ENCODE measurements around the gene HCRTR2.

The HCRTR2 gene

DNA sequence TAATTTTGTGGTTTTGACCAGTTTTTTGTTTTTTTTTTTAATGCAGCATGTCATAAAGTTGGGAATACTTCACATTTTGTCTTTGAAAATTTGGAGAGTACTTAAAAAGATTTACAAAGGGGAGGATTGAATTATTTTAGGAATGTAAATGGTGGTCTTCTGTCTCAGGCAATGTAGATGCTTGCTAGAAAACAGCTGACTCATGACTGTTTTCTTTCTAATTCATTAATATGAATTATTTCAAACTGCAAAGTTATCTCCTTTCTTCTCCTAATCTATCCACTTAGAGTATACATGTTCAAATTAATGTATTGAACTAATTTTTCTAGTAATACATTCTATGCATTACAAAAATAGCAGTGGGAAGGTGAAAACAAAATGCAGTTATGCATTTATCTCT lies 24.9 kb downstream of the HCRTR2 start:
- Histone ChIP-seq H3K36me3 (replicated peaks) (no peaks in the 10 kb centered on the region), H3K27ac (no peak overlapping the region), H3K27me3 (replicated peaks) (no peaks in the 10 kb centered on the region), H3K4me3 (ENCODE audit: low read depth, low read length) (no peak overlapping the region)
- in situ Hi-C loops (cut with HindIII; ENCODE audit: low pct_ligation_motif_present, low sequenced_read_pairs): no loop called here
- no peak for DNase-seq
- TF ChIP-seq, protein P1, sequence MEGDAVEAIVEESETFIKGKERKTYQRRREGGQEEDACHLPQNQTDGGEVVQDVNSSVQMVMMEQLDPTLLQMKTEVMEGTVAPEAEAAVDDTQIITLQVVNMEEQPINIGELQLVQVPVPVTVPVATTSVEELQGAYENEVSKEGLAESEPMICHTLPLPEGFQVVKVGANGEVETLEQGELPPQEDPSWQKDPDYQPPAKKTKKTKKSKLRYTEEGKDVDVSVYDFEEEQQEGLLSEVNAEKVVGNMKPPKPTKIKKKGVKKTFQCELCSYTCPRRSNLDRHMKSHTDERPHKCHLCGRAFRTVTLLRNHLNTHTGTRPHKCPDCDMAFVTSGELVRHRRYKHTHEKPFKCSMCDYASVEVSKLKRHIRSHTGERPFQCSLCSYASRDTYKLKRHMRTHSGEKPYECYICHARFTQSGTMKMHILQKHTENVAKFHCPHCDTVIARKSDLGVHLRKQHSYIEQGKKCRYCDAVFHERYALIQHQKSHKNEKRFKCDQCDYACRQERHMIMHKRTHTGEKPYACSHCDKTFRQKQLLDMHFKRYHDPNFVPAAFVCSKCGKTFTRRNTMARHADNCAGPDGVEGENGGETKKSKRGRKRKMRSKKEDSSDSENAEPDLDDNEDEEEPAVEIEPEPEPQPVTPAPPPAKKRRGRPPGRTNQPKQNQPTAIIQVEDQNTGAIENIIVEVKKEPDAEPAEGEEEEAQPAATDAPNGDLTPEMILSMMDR (IDR thresholded peaks at IDR 0.05; ENCODE audit: low read depth, low read length, missing control alignments): no peak

DNA sequence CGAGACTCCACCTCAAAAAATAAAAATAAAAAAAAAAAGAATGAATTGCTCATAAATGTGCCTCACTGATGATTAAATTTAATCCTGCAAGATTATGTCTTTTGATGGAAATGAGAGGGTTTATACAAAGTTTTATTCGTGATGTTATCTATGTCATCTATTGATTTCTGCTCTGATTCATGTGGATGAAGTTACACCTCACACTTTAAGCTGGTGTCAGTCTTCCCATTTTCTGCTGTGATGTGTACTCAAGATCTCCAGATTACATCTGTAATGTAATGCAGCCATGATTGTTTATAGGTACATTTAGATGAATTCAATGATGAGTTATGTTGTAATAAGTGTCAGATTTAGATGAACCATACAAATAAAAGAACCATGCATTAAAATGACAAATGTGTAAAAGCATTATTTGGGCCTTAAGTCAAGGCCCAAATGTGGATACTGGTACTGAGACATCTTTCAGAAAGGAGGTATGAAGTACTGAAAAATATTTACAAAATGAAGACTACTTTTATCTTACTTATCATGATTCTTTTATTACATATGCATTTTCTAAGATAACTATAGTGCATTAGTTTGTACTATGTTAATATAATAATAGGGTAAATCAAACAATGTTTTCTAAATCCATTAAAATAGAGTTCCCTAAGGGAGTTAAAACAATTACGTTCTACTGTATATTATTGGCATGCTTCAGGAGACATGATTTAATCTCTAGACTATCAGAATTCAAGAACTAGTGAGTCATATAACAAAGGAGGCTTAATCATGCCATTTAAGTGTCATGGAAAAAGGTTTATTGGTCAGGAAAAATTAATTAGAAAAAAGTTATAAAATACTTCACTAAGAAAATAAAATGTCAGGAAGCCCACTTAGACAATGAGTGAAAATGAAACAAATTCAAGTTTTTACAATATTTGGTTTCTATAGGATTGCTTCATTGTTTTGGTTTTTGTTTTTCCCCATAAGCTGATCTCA lies 34.5 kb downstream of the HCRTR2 start:
- no peak overlapping the region for H3K4me3 ChIP-seq (ENCODE audit: low read depth, low read length)
- TF ChIP-seq, protein P1 (IDR thresholded peaks at IDR 0.05; ENCODE audit: low read depth, low read length, missing control alignments): no peak

DNA sequence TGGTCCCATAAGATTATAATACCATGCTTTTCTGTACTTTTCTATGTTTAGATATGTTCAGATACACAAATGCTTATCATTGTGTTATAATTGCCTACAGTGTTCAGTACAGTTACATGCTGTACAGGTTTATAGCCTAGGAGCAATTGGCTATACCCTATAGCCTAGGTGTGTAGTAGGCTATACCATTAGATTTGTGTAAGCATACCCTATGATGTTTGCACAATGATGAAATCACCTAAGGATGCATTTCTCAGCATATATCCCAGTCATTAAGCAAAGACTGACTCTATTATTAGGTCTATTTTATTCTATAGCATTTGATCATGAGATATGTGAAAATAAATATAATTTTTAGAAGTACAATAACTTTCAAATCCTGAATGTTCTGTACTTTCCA lies 36.6 kb downstream of the HCRTR2 start:
- no peaks in the 10 kb centered on the region for H3K27me3 ChIP-seq (replicated peaks)
- DNase-seq: no peak
- TF ChIP-seq, protein P1 (IDR thresholded peaks at IDR 0.05; ENCODE audit: low read depth, low read length, missing control alignments): no peak
- no peak overlapping the region for H3K4me3 ChIP-seq (ENCODE audit: low read depth, low read length)
- in situ Hi-C loops (cut with HindIII; ENCODE audit: low pct_ligation_motif_present, low sequenced_read_pairs): no loop called here
- H3K27ac ChIP-seq: no peak overlapping the region
- no peaks in the 10 kb centered on the region for H3K36me3 ChIP-seq (replicated peaks)

More for the DNA sequence above, 34.5 kb downstream of the HCRTR2 start:
- Histone ChIP-seq H3K27me3 (replicated peaks) (no peaks in the 10 kb centered on the region), H3K27ac (no peak overlapping the region), H3K36me3 (replicated peaks) (no peaks in the 10 kb centered on the region)
- DNase-seq: no peak
- in situ Hi-C loops (cut with HindIII; ENCODE audit: low pct_ligation_motif_present, low sequenced_read_pairs): no loop called here

DNA sequence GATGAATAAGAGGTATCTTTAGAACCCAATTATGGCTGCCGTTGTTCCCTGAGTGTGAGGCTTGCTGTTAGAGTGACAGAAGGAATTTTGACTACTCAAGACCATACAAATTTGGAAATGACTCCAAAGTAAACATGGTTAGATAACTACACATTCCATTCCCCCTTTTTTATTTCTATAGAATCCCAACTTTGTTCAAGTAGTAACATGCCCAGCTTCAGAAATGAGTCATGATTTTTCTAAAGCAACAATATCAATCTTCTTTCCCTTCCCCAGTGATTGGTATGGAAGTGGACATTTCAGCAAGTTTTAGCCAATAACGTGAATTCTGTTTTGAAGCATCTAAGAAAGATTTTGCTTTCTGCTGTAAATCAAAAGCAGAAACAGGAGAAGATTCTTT lies 37.8 kb downstream of the HCRTR2 start:
- TF ChIP-seq, protein P1 (IDR thresholded peaks at IDR 0.05; ENCODE audit: low read depth, low read length, missing control alignments): no peak
- no peak for DNase-seq
- Histone ChIP-seq H3K4me3 (ENCODE audit: low read depth, low read length) (no peak overlapping the region), H3K27me3 (replicated peaks) (no peaks in the 10 kb centered on the region), H3K36me3 (replicated peaks) (no peaks in the 10 kb centered on the region), H3K27ac (no peak overlapping the region)
- in situ Hi-C loops (cut with HindIII; ENCODE audit: low pct_ligation_motif_present, low sequenced_read_pairs): no loop called here

DNA sequence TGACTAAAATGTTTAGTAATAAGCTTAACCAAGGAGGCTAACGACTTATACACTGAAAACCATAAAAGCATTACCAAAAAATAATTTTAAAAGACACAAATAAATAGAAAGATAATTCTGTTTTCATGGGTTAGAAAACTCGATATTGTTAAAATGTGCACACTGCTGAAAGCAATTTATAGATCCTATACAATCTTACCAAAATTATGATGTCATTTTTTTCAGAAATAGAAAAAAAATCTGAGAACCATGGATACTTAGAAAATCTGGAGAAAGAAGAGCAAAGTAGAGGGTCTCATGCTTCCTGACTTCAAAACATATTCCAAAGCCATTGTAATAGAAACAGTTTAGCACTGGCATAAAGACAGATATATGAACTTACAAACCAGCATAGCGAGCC lies 46.6 kb downstream of the HCRTR2 start:
- no peak overlapping the region for H3K27ac ChIP-seq
- no peaks in the 10 kb centered on the region for H3K36me3 ChIP-seq (replicated peaks)
- in situ Hi-C loops (cut with HindIII; ENCODE audit: low pct_ligation_motif_present, low sequenced_read_pairs): no loop called here
- no peak for DNase-seq
- TF ChIP-seq, protein P1 (IDR thresholded peaks at IDR 0.05; ENCODE audit: low read depth, low read length, missing control alignments): no peak
- H3K27me3 ChIP-seq (replicated peaks): no peaks in the 10 kb centered on the region
- no peak overlapping the region for H3K4me3 ChIP-seq (ENCODE audit: low read depth, low read length)
